ENCODE results near the gene ME3.
"Not testable (repeated sequence)": the region's sequence is repeated elsewhere in the genome, so short reads cannot be mapped to it uniquely, and the experiment has no call there.

Gene ME3

GRCh38 chr11:86623041-86623621, 49.3 kb downstream of the ME3 start:
- in situ Hi-C loops (cut with HindIII; ENCODE audit: low sequenced_read_pairs) = loop anchor here (10.0 kb wide), 1 partner anchor 182 kb away; the partner anchor contains the start of gene PRSS23
- no peak overlapping the region for H3K4me3 ChIP-seq (ENCODE audit: low read depth, low read length)
- no peak for TF ChIP-seq CTCF (IDR thresholded peaks at IDR 0.05; ENCODE audit: low read depth, low read length, missing control alignments)
- DNase-seq (ENCODE audit: low read depth) = no peak

GRCh38 chr11:86621854-86622253, 50.6 kb downstream of the ME3 start:
- no peak for DNase-seq (ENCODE audit: low read depth)
- in situ Hi-C loops (cut with HindIII; ENCODE audit: low sequenced_read_pairs) = loop anchor here (10.0 kb wide), 1 partner anchor 183 kb away; the partner anchor contains the start of gene PRSS23
- H3K4me3 ChIP-seq (ENCODE audit: low read depth, low read length) = no peak overlapping the region
- TF ChIP-seq CTCF (IDR thresholded peaks at IDR 0.05; ENCODE audit: low read depth, low read length, missing control alignments) = no peak

- in situ Hi-C loops (cut with HindIII; ENCODE audit: low sequenced_read_pairs) = loop anchor here (10.0 kb wide), 1 partner anchor 184 kb away; the partner anchor contains the start of gene PRSS23
Measured at GRCh38 chr11:86620891-86621521, 51.4 kb downstream of the ME3 start.

GRCh38 chr11:86619428-86619827, 53.0 kb downstream of the ME3 start:
- in situ Hi-C loops (cut with HindIII; ENCODE audit: low sequenced_read_pairs); DNase-seq (ENCODE audit: low read depth); H3K4me3 ChIP-seq (ENCODE audit: low read depth, low read length): not testable (repeated sequence)

More at GRCh38 chr11:86620891-86621521, 51.4 kb downstream of the ME3 start:
- no peak overlapping the region for H3K4me3 ChIP-seq (ENCODE audit: low read depth, low read length)
- TF ChIP-seq CTCF (IDR thresholded peaks at IDR 0.05; ENCODE audit: low read depth, low read length, missing control alignments) = no peak
- peak; percentile 70 for DNase-seq (ENCODE audit: low read depth)

- peak; percentile 72 for DNase-seq (ENCODE audit: low read depth)
- TF ChIP-seq CTCF (IDR thresholded peaks at IDR 0.05; ENCODE audit: low read depth, low read length, missing control alignments) = no peak
- no peak overlapping the region for H3K4me3 ChIP-seq (ENCODE audit: low read depth, low read length)
- in situ Hi-C loops (cut with HindIII; ENCODE audit: low sequenced_read_pairs) = no loop called here
Measured at GRCh38 chr11:86617502-86617901, 54.9 kb downstream of the ME3 start.

- H3K4me3 ChIP-seq (ENCODE audit: low read depth, low read length) = no peak overlapping the region
- in situ Hi-C loops (cut with HindIII; ENCODE audit: low sequenced_read_pairs) = no loop called here
- no peak for DNase-seq (ENCODE audit: low read depth)
- no peak for TF ChIP-seq CTCF (IDR thresholded peaks at IDR 0.05; ENCODE audit: low read depth, low read length, missing control alignments)
Measured at GRCh38 chr11:86615487-86615886, 56.9 kb downstream of the ME3 start.

Data from astrocyte of the cerebellum (primary cell).